ENCODE data around the gene PLCD1. TPM values are rescaled to one million over a fixed set of nuclear protein-coding genes. Genes with fewer than 3 reads are reported as not detected.
A peak's percentile ranks its signal among the peaks of the same experiment; 100 is the strongest.

Gene PLCD1
- total and polyA plus RNA-seq, 2 of the 13 experiments (the other 11 are each of a cell fraction or from before 2014, with no cell fraction given), result 10.1 to 12.4 TPM

GRCh38 chr3:38005076-38006020, 24.1 kb downstream of the PLCD1 start (continued):
- no peak for TF ChIP-seq MAZ (IDR thresholded peaks at IDR 0.05; ENCODE audit: borderline replicate concordance, low read depth, low read length)
- TF ChIP-seq MAZ (CRISPR knock-in tag; IDR thresholded peaks at IDR 0.05; ENCODE audit: low read depth), result 0 out of 2 replicates have a peak, but pooled peaks have one; percentile 7
- 0 out of 2 replicates have a peak, but pooled peaks have one; percentile 34 for TF ChIP-seq TEAD2 (CRISPR knock-in tag; IDR thresholded peaks at IDR 0.05)
- 0 out of 2 replicates have a peak, but pooled peaks have one; percentile 24 for TF ChIP-seq ARNTL (CRISPR knock-in tag; IDR thresholded peaks at IDR 0.05)
- TF ChIP-seq IRX3 (CRISPR knock-in tag; IDR thresholded peaks at IDR 0.05; ENCODE audit: borderline replicate concordance, low read depth), result no peak
- peak; percentile 57 for TF ChIP-seq TBL1XR1 (IDR thresholded peaks at IDR 0.05; ENCODE audit: borderline replicate concordance, low read length, partially characterized antibody)
- no peak; the same call in 1 of the 2 replicates for TF ChIP-seq REPIN1 (CRISPR knock-in tag; IDR thresholded peaks at IDR 0.05; ENCODE audit: borderline replicate concordance, low read depth)
- TF ChIP-seq ETV5 (CRISPR knock-in tag; IDR thresholded peaks at IDR 0.05; ENCODE audit: borderline replicate concordance), result peak; percentile 38; the same call in 1 of the 2 replicates
- 0 out of 2 replicates have a peak, but pooled peaks have one; percentile 5 for TF ChIP-seq ZMYM3 (CRISPR knock-in tag; IDR thresholded peaks at IDR 0.05)
- 0 out of 2 replicates have a peak, but pooled peaks have one; percentile 51 for TF ChIP-seq MLX (CRISPR knock-in tag; IDR thresholded peaks at IDR 0.05)
- TF ChIP-seq, protein P1, sequence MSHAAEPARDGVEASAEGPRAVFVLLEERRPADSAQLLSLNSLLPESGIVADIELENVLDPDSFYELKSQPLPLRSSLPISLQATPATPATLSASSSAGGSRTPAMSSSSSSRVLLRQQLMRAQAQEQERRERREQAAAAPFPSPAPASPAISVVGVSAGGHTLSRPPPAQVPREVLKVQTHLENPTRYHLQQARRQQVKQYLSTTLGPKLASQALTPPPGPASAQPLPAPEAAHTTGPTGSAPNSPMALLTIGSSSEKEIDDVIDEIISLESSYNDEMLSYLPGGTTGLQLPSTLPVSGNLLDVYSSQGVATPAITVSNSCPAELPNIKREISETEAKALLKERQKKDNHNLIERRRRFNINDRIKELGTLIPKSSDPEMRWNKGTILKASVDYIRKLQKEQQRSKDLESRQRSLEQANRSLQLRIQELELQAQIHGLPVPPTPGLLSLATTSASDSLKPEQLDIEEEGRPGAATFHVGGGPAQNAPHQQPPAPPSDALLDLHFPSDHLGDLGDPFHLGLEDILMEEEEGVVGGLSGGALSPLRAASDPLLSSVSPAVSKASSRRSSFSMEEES (CRISPR knock-in tag; IDR thresholded peaks at IDR 0.05), result peak; percentile 67; the same call in 1 of the 2 replicates
- TF ChIP-seq EEA1 (CRISPR knock-in tag; IDR thresholded peaks at IDR 0.05; ENCODE audit: borderline replicate concordance), result no peak
- TF ChIP-seq, protein P2, sequence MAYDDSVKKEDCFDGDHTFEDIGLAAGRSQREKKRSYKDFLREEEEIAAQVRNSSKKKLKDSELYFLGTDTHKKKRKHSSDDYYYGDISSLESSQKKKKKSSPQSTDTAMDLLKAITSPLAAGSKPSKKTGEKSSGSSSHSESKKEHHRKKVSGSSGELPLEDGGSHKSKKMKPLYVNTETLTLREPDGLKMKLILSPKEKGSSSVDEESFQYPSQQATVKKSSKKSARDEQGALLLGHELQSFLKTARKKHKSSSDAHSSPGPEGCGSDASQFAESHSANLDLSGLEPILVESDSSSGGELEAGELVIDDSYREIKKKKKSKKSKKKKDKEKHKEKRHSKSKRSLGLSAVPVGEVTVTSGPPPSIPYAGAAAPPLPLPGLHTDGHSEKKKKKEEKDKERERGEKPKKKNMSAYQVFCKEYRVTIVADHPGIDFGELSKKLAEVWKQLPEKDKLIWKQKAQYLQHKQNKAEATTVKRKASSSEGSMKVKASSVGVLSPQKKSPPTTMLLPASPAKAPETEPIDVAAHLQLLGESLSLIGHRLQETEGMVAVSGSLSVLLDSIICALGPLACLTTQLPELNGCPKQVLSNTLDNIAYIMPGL (CRISPR knock-in tag; IDR thresholded peaks at IDR 0.05; ENCODE audit: borderline replicate concordance in 1 of 2, low read depth in 1 of 2), result peak in 1 of 2 experiments; percentile 13; a peak in 1 of 4 replicates
- TF ChIP-seq ZBTB21 (CRISPR knock-in tag; IDR thresholded peaks at IDR 0.05), result peak; percentile 10; the same call in 1 of the 2 replicates
- TF ChIP-seq DR1 (CRISPR knock-in tag; IDR thresholded peaks at IDR 0.05), result peak; percentile 36; the same call in 1 of the 2 replicates
- no peak for TF ChIP-seq ZNF672 (CRISPR knock-in tag; IDR thresholded peaks at IDR 0.05)
- TF ChIP-seq FOSL2 (CRISPR knock-in tag; IDR thresholded peaks at IDR 0.05), result 0 out of 2 replicates have a peak, but pooled peaks have one; percentile 41
- TF ChIP-seq ZNF563 (CRISPR knock-in tag; IDR thresholded peaks at IDR 0.05), result no peak
- TF ChIP-seq ZNF382 (CRISPR knock-in tag; IDR thresholded peaks at IDR 0.05; ENCODE audit: borderline replicate concordance), result no peak
- peak; percentile 39; the same call in 1 of the 2 replicates for TF ChIP-seq HMG20A (CRISPR knock-in tag; IDR thresholded peaks at IDR 0.05; ENCODE audit: borderline replicate concordance)
- 0 out of 2 replicates have a peak, but pooled peaks have one; percentile 24 for TF ChIP-seq ZNF569 (CRISPR knock-in tag; IDR thresholded peaks at IDR 0.05; ENCODE audit: borderline replicate concordance)

Measured in HepG2 (cell line).